Stomach (tissue), 9 donors: ENCODE measurements around the gene SH3GL1. TPM values are rescaled to one million over a fixed set of nuclear protein-coding genes. Genes with fewer than 3 reads are reported as not detected.
"Not testable (repeated sequence)": the region's sequence is repeated elsewhere in the genome, so short reads cannot be mapped to it uniquely, and the experiment has no call there.

Experiments used
- DNase-seq, 2 donors: peaks; one replicate each; pipeline versions ENCODE4 v3.0.0 to v3.0.0-alpha.2; 2013 to 2019
- H3K27ac ChIP-seq, 5 donors: fragments of 200-600 bp in 4 of 5; sonication (generic) in 4 of 5; one replicate each; pipeline ENCODE4 v1.5.1; 2013 to 2019; ENCODE audit warnings: mild to moderate bottlenecking in 1 of 5, moderate library complexity in 1 of 5
- H3K27me3 ChIP-seq, 3 donors: fragments of 200-600 bp; sonication (generic); one replicate each; pipeline ENCODE4 v1.5.1; 2017 to 2019; ENCODE audit warnings: mixed run types in 1 of 3
- H3K36me3 ChIP-seq, 4 donors: fragments of 200-600 bp; sonication (generic); 1 replicate in 3 of 4; 2 replicates in 1 of 4; pipeline ENCODE4 v1.5.1; 2016 to 2019
- H3K4me1 ChIP-seq, 4 donors: fragments of 200-600 bp; sonication (generic); one replicate each; pipeline ENCODE4 v1.5.1; 2016 to 2019
- H3K4me3 ChIP-seq, 4 donors: fragments of 200-600 bp; sonication (generic) in 3 of 4; one replicate each; pipeline ENCODE4 v1.5.1; 2016 to 2019; ENCODE audit warnings: mild to moderate bottlenecking in 1 of 4
- H3K9me3 ChIP-seq, 4 donors: fragments of 200-600 bp; sonication (generic); one replicate each; pipeline ENCODE4 v1.5.1; 2016 to 2019
- EP300 ChIP-seq: sonication (generic); formaldehyde crosslinking; IDR thresholded peaks from one replicate; pipeline ENCODE4 v1.6.1; 2017; ENCODE audit warnings: antibody characterized with exemption
- POLR2A ChIP-seq, 4 donors: fragments of 450-650 bp; IDR thresholded peaks; one replicate each; pipeline ENCODE4 v1.6.1; 2016; ENCODE audit warnings: antibody characterized with exemption in 4 of 4, control low read depth in 2 of 4, mild to moderate bottlenecking in 1 of 4, moderate library complexity in 1 of 4
- POLR2AphosphoS5 ChIP-seq, 3 donors: sonication (generic); formaldehyde crosslinking; IDR thresholded peaks; one replicate each; pipeline ENCODE4 v1.6.1; 2016; ENCODE audit warnings: antibody characterized with exemption in 3 of 3
- WGBS, 5 donors: extraction: QIAGEN DNeasy Blood & Tissue Kit in 3 of 5; methylation state at CpG; one replicate each; pipeline versions ENCODE4 v1.1.5 to v1.1.7; 2013 to 2018; 5-methylcytosine and 5-hydroxymethylcytosine counted together
- intact Hi-C: fragments of 100-400 bp; cut with DNase I; formaldehyde crosslinking; loops from one replicate; pipeline ENCODE4 v1.15.1; 2023; ENCODE audit warnings: low total_unique reads
- polyA plus RNA-seq, 3 donors: library from polyadenylated mRNA; stranded (reverse); fragments of 200-250 nt; gene quantifications; one replicate each; pipeline ENCODE4 v1.2.3, GENCODE V29; 2013
- total RNA-seq, 5 donors: library from RNA; depleted of rRNA; stranded (reverse); fragments of >200 nt; gene quantifications; one replicate each; pipeline versions ENCODE4 v1.1.0 to v1.2.3, GENCODE V29; 2014 to 2016
- TF ChIP-seq, protein P1 (sequence below), 7 experiments: fragments of 450-650 bp in 4 of 7; fragments of 200-600 bp in 3 of 7; sonication (generic) in 3 of 7; IDR thresholded peaks; one replicate each; pipeline ENCODE4 v1.5.1; 2016 to 2019; ENCODE audit warnings: antibody characterized with exemption in 7 of 7, control low read depth in 2 of 7, mild to moderate bottlenecking in 1 of 7
- donor health status: healthy with polysubstance abuse.
- donor health status: Bipolar disorder and iron deficiency.
- donor health status: healthy.

The SH3GL1 gene
- total and polyA plus RNA-seq, 8 donors: 14.8 to 111 (median 36.9) TPM

DNA sequence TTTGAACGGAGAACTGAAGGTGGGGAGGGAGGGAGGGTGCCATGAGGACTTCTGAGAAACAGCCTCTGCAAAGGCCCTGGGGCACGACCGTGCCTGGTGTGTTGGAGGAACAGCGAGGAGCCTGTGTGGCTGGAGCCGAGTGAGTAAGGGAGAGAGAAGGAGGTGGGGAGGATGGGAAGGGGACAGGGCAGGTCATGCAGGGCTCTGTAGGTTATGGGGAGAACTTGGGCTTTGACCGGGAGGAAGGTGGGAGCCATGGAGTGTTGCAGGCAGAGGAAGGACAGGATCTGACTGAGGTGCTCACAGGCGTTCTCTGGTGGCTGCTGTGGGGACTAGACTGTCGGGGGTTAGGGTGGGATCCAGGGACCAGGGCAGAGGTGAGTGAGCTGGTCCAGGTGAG, 50.2 kb downstream of the SH3GL1 start:
- H3K36me3 ChIP-seq: peaks cover 3 to 55% (median 40%) of the 10 kb centered on the region in 4 donors
- intact Hi-C loops: no loop called here
- TF ChIP-seq, protein P1, sequence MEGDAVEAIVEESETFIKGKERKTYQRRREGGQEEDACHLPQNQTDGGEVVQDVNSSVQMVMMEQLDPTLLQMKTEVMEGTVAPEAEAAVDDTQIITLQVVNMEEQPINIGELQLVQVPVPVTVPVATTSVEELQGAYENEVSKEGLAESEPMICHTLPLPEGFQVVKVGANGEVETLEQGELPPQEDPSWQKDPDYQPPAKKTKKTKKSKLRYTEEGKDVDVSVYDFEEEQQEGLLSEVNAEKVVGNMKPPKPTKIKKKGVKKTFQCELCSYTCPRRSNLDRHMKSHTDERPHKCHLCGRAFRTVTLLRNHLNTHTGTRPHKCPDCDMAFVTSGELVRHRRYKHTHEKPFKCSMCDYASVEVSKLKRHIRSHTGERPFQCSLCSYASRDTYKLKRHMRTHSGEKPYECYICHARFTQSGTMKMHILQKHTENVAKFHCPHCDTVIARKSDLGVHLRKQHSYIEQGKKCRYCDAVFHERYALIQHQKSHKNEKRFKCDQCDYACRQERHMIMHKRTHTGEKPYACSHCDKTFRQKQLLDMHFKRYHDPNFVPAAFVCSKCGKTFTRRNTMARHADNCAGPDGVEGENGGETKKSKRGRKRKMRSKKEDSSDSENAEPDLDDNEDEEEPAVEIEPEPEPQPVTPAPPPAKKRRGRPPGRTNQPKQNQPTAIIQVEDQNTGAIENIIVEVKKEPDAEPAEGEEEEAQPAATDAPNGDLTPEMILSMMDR (IDR thresholded peaks at IDR 0.05): no peak
- no peak for TF ChIP-seq EP300

DNA sequence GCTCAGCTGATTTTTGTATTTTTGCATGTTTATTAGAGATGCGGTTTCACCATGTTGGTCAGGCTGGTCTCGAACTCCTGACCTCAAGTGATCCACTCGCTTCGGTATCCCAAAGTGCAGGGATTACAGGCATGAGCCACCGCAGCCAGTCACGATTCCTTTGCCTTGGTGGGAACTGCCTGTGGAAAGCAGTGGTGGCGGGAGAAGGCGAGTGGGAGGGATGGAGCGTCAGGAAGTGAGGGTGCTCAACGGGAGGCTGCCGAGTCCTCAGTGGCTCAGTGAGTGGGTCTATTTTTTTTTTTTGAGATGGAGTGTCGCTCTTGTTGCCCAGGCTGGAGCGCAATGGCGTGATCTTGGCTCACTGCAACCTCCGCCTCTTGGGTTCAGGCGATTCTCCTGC, 51.1 kb downstream of the SH3GL1 start:
- H3K4me3 ChIP-seq, H3K27me3 ChIP-seq, intact Hi-C loops, H3K9me3 ChIP-seq, H3K27ac ChIP-seq, DNase-seq: not testable (repeated sequence)
- Histone ChIP-seq H3K36me3 (peaks cover 3 to 46% (median 31%) of the 10 kb centered on the region in 4 donors), H3K4me1 (peaks cover 1 to 17% (median 15%) of the 10 kb centered on the region in 4 donors)
- WGBS, 5 donors: 91 to 97% (median 95%) methylated on average over 16 of the region's 16 CpGs

More for the DNA sequence above, 50.2 kb downstream of the SH3GL1 start:
- 83 to 94% (median 87%) methylated on average over 8 of the region's 8 CpGs for whole genome bisulfite sequencing, 5 donors
- Histone ChIP-seq H3K4me1 (peaks cover 0 to 12% (median 9%) of the 10 kb centered on the region in 4 donors), H3K4me3 (no peak overlapping the region), H3K27me3 (no peaks in the 10 kb centered on the region), H3K27ac (no peak overlapping the region), H3K9me3 (no peaks in the 10 kb centered on the region)
- no peak for DNase-seq

DNA sequence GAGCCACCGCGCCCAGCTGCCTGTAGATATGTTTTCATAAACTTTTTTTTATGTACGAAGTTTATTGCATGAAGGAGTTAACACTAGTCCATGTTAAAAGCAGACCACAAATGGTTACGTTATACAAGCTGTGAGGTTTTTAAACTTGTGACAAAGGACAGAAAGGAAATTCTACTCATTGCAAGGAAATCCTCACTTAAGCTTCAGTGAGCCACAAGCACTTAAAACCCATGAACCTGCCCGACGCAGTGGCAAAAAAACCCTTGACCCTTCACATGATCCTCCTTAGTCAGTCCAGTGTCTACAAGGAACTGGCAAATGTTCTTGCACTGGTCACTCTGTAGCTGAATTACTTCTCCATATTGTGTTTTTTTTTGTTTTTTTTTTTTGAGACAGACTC, 52.8 kb downstream of the SH3GL1 start:
- peak in 1 of 2 donors; percentile 29 for DNase-seq
- peaks cover 3 to 40% (median 21%) of the 10 kb centered on the region in 4 donors for H3K36me3 ChIP-seq
- intact Hi-C loops: no loop called here
- no peak overlapping the region for H3K4me3 ChIP-seq
- H3K4me1 ChIP-seq: peaks cover 6 to 21% (median 18%) of the 10 kb centered on the region in 4 donors
- WGBS, 5 donors: 70 to 85% (median 73%) methylated on average over 6 of the region's 6 CpGs
- H3K9me3 ChIP-seq: no peaks in the 10 kb centered on the region
- no peaks in the 10 kb centered on the region for H3K27me3 ChIP-seq
- TF ChIP-seq POLR2AphosphoS5 (IDR thresholded peaks at IDR 0.05): no peak
- TF ChIP-seq, protein P1 (IDR thresholded peaks at IDR 0.05): no peak
- no peak for TF ChIP-seq EP300
- TF ChIP-seq POLR2A (IDR thresholded peaks at IDR 0.05): no peak
- no peak overlapping the region for H3K27ac ChIP-seq

DNA sequence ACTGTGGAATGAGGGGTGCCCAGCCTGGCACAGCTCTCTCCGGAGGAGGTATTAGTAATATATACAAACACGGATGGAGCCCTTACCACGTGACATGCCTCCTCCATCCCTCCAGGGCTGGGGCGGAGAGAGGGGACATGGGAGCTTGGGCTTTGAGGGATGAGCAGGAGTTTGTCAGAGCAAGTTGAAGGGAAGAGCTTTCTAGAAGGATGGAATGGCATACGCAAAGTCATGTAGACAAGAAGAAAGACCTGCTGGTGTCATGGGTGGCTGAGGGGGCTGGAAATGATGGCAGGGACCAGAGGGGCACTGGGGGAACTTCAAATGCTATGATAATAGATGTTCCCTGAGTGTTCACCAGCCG, 54.3 kb downstream of the SH3GL1 start:
- Histone ChIP-seq H3K36me3 (peaks cover 3 to 40% (median 21%) of the 10 kb centered on the region in 4 donors), H3K4me3 (no peak overlapping the region), H3K27ac (peak overlapping the region in 1 of 5 donors; percentile 5), H3K27me3 (no peaks in the 10 kb centered on the region), H3K9me3 (no peaks in the 10 kb centered on the region), H3K4me1 (peaks cover 10 to 27% (median 24%) of the 10 kb centered on the region in 4 donors)
- intact Hi-C loops: no loop called here
- DNase-seq: no peak
- WGBS, 5 donors: 69 to 93% (median 75%) methylated on average over 6 of the region's 6 CpGs
- no peak for TF ChIP-seq POLR2A (IDR thresholded peaks at IDR 0.05)
- TF ChIP-seq POLR2AphosphoS5 (IDR thresholded peaks at IDR 0.05): no peak
- no peak for TF ChIP-seq EP300
- TF ChIP-seq, protein P1 (IDR thresholded peaks at IDR 0.05): no peak

DNA sequence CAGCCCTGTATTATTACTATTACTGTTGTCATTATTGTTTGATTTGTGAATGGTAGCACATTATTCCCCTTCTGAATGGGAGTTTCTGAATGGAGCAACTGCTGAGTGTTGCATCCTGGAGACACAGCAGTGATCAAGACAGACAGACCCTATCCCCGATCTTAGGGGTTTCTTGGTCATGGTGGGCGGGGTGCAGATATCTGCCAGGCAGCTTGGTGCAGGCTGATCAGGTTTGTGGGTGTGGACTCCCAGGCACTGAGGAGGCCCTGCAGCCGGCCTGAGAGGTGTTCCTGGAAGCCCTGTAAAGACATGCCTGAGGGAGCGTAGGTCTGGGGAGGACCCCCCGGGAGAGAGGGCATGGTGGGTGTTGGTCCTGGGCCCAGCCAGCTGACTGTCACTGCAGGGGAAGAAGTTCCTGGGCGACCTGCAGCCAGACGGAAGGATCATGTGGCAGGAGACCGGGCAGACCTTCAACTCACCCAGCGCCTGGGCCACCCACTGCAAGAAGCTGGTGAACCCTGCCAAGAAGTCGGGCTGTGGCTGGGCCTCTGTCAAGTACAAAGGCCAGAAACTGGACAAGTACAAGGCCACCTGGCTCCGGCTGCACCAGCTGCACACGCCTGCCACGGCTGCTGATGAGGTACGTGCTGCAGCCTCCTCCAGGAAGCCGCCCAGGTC, 54.9 kb downstream of the SH3GL1 start:
- peak overlapping the region in 2 of 5 donors; percentile 5 to 43 for H3K27ac ChIP-seq
- intact Hi-C loops: no loop called here
- H3K27me3 ChIP-seq: no peaks in the 10 kb centered on the region
- TF ChIP-seq POLR2A (IDR thresholded peaks at IDR 0.05) (no peak), EP300 (no peak), POLR2AphosphoS5 (IDR thresholded peaks at IDR 0.05) (no peak)
- TF ChIP-seq, protein P1 (IDR thresholded peaks at IDR 0.05): no peak
- DNase-seq: peak; percentile 13 to 82
- H3K4me3 ChIP-seq: no peak overlapping the region
- H3K36me3 ChIP-seq: peaks cover 3 to 40% (median 21%) of the 10 kb centered on the region in 4 donors
- H3K4me1 ChIP-seq: peaks cover 10 to 27% (median 24%) of the 10 kb centered on the region in 4 donors
- no peaks in the 10 kb centered on the region for H3K9me3 ChIP-seq
- WGBS, 5 donors: 48 to 74% (median 66%) methylated on average over 9 to 15 of the region's 15 CpGs
